ENCODE results near the gene HINFP.
A peak's percentile ranks its signal among the peaks of the same experiment; 100 is the strongest.
"Not testable (repeated sequence)": the region's sequence is repeated elsewhere in the genome, so short reads cannot be mapped to it uniquely, and the experiment has no call there.

HINFP gene

GRCh38 chr11:119118227-119118626 is 3.2 kb upstream of the HINFP start:
- no peak for DNase-seq

GRCh38 chr11:119118946-119119345 is 2.4 kb upstream of the HINFP start:
- no peak for DNase-seq

GRCh38 chr11:119120639-119121007 is 757 bp upstream of the HINFP start:
- peak; percentile 12 for DNase-seq

GRCh38 chr11:119121811-119122124 is 388 bp downstream of the HINFP start:
- DNase-seq, result no peak

DNA sequence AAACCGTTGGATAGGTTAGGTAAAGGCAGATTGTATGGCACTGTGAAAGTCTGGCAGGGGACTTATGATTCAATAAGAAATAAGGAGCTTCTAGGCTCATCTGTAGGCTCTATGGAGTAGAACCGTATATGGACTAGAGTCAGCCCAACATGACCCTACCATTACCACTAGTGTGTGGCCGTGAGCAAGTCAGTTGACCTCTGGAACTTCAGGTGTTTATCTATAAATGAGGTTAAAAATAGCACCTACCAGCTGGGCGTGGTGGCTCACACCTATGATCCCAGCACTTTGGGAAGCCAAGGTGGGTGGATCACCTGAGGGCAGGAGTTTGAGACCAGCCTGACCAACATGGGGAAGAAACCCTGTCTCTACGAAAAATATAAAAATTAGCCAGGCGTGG is 4.4 kb downstream of the HINFP start:
- no peak for DNase-seq

DNA sequence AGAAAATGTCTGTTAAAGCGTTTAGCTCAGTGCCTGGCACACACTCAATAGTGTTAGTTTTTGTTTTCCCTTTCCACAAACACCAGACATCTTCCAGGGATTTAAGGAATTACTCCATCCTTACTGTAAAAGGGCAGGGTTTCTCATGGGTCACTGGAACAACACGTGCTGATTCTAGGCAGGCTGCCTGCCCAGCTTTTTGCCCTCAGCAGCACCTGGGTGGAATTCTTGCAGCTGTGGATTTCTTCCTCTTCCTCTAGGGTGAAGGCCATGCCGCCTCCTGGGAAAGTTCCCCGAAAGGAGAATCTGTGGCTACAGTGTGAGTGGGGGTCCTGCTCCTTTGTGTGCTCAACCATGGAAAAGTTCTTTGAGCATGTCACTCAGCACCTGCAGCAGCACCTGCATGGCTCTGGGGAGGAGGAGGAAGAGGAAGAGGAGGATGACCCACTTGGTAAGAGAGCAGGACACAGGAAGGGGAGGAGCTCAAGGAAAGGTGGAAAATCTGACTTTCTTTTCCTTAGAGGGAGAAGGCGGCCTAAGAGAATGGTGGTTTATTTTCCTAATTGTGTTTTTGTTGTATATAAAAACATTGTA is 5.4 kb downstream of the HINFP start:
- DNase-seq, result no peak

- DNase-seq, result no peak
Observed at GRCh38 chr11:119130662-119131061, 9.3 kb downstream of the HINFP start.

DNA sequence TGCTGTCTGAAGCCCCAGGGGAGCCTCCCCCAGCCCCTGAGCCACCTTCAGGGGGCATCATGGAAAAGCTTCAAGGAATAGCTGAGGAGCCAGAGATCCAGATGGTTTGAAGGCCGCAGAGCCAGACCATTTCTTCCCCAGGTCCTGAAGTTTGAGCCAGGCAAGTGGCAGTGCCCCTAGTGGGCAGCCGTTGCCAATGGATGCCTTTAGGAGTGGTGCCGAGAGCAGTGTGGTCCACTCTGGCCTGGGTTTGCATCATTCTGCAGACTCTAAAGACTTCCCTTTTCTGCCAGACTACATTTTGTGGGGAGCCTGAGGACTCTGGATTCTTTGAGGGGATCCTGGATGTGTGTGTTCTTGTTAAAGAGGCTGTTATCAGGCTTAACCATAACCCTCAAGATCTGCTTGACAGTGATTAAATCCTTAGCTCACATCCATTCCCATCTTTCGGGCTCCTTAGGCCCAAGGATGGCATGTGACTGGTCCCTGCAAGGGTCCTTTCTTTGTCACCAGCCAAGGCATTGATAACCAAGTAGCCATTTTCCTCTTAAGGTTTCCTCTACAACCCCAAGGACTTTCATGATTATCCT is 13.1 kb downstream of the HINFP start:
- no peak for DNase-seq

- not testable (repeated sequence) for DNase-seq
Observed at GRCh38 chr11:119139276-119139675, 17.9 kb downstream of the HINFP start.

GRCh38 chr11:119144825-119145486 is 23.6 kb downstream of the HINFP start:
- DNase-seq, result peak; percentile 26

DNA sequence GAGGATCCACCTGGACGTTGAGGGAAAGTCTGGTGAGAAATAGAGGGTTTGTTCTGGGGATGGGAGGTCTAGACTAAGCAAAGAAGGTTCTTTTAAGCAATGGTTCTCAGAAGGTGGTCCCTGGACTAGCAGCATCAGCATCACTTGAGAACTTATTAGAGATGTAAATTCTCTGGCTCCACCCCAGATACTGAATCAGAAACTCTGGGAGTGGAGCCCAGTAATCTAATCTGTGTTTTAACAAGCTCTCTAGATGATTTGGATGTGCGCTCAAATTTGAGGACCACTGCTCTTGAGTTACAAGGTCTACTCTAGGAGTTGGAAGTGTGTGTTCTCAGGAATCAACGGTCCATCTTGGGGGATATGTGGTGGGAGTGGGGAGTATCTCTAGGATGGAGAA is 24.2 kb downstream of the HINFP start:
- DNase-seq, result no peak

GRCh38 chr11:119147604-119148333 is 26.4 kb downstream of the HINFP start:
- no peak for DNase-seq

DNA sequence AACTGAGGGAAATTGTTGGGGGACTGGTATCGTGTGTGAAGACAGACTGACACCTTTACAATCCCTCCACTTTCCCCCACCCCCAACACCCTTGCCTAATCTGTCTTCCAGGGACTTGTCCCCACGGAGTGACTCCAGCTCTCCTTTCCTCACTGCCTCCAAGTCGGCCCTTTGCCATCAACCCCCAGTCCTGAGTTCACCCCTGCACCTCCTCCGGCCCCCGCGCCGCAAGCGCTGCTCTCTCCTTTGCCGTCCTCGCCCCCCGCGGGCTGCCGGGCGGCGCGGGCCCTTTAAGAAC is 27.3 kb downstream of the HINFP start:
- DNase-seq, result no peak

DNA sequence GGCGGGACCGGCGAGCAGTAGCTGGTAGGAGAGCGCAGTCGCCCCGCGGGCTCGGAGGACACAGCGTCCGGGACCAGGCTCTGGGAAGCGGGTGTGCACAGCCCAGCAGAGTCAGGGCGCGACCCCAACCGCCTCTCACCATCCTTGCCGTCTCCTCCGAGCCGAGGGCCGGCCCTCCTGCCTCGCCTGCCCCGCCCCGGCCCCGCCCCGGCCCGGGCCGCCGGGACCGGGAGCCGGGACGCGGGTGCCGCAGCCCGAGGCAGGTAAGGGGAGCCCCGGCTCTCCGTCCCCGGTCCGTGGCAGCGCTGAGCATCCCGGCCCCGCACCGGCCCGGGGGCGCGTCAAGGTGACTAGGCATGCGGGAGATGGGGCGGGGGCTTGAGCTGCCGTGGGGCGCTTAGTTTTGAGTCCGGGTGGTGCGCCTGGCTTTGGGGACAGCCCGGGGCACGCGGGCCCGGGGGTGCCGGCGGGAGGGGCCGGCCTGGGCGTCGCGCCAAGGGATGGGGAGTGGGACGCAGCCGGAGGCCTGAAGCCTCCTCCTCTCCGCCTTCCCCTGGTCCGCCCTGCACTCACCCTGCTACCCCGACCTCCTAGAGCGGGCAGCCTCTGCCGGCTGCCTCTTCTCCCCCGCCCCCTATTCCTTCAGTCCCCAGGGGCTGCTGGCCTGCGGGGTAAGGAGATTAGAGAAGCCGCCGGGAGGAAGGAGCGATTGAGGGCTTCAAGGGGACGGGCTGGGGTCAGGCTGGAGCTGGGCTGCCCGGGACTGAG is 27.8 kb downstream of the HINFP start, which contains the start of gene ABCG4:
ABCG4 (plus strand) TSS at position 35 of the 768 bp plus-strand sequence. CDS start 914 bp downstream, outside the sequence.
- DNase-seq, result no peak

GRCh38 chr11:119149786-119150275 is 28.5 kb downstream of the HINFP start:
- no peak for DNase-seq

- no peak for DNase-seq
Observed at GRCh38 chr11:119152043-119152442, 30.7 kb downstream of the HINFP start.

DNA sequence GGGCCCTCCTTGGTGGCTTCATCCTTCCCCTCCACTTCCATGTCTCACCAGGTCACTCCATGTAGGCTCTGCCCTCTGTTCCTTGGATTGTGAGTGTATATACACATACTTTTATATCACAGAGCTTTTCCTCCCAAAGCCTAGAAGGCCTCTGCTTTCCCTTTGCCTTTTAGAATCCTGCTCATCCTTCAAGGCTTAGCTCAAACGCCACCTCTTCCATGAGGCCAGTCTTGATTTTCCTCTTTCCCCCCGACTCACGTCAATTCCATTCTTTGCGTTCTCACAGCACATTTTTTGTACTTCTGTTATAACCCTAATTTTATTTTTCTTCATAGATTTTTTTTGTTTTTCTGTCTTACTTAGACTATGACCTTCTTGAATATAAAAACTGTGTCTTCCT is 31.2 kb downstream of the HINFP start:
- no peak for DNase-seq

- DNase-seq, result no peak
Observed at GRCh38 chr11:119153049-119153818, 31.9 kb downstream of the HINFP start.

GRCh38 chr11:119154178-119154577 is 32.8 kb downstream of the HINFP start:
- DNase-seq, result no peak

GRCh38 chr11:119155733-119156492 is 34.5 kb downstream of the HINFP start:
- no peak for DNase-seq

DNA sequence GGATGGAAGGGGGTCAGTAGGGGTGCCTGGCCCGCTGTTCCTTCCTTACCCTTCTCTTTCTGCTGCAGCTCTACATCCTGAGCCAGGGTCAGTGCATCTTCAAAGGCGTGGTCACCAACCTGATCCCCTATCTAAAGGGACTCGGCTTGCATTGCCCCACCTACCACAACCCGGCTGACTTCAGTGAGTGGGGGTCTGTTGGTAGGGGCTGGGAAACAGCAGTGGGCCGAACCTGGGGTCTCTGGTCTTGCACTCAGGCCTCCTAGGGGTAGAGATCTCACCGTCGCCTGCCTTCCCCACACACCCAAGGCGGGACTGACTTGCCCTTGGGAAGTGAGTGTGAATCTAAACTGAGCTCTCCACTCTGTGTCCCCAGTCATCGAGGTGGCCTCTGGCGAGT is 35.1 kb downstream of the HINFP start:
- DNase-seq, result no peak

DNA sequence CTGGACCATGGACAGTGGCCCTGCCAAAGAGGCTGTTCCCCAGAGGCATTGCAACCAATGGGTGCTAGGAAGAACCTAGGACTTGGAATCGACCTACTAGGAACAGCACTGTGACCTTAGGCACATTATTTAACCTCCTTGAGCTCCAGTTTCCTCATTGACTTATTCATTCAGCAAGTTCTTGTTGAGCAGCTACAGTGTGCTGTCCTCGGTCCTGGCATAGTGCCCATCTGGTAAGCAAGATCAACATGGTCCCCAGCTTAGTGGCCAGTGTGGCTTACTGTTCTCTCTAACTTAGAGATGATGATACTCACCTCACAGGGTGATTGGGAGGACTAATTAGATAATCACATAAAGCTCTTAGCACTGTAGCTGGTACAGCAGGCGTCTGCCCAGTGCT is 35.7 kb downstream of the HINFP start:
- DNase-seq, result no peak
